HUDEP-2 (cell line): Measurements from ENCODE around the gene MRPL17.
A peak's percentile ranks its signal among the peaks of the same experiment; 100 is the strongest.

ENCODE experiments used
- DNase-seq, 76 experiments: peaks; one replicate each; lab custom pipeline; 2025; ENCODE audit not compliant: unreplicated experiment in 76 of 76; lab: John Stamatoyannopoulos, UW

The MRPL17 gene

GRCh38 chr11:6655020-6655789 lies 27.9 kb downstream of the MRPL17 start:
- DNase-seq = no peak

GRCh38 chr11:6654281-6655019 lies 28.7 kb downstream of the MRPL17 start:
- DNase-seq = no peak

- no peak for DNase-seq
Measured at GRCh38 chr11:6653656-6654055, 29.5 kb downstream of the MRPL17 start.

- DNase-seq = no peak
Measured at GRCh38 chr11:6653097-6653496, 30.0 kb downstream of the MRPL17 start.

GRCh38 chr11:6652182-6652581 lies 31.0 kb downstream of the MRPL17 start:
- no peak for DNase-seq

GRCh38 chr11:6650980-6651379 lies 32.2 kb downstream of the MRPL17 start:
- peak in 1 of 76 experiments; percentile 5 for DNase-seq

- DNase-seq = no peak
Measured at GRCh38 chr11:6650104-6650503, 33.0 kb downstream of the MRPL17 start.

- no peak for DNase-seq
Measured at GRCh38 chr11:6648501-6648900, 34.6 kb downstream of the MRPL17 start.

- DNase-seq = no peak
Measured at GRCh38 chr11:6647836-6648235, 35.3 kb downstream of the MRPL17 start.

GRCh38 chr11:6646918-6647679 lies 36.0 kb downstream of the MRPL17 start:
- DNase-seq = no peak

GRCh38 chr11:6646576-6646917 lies 36.6 kb downstream of the MRPL17 start:
- no peak for DNase-seq

GRCh38 chr11:6646071-6646470 lies 37.1 kb downstream of the MRPL17 start:
- DNase-seq = no peak

- no peak for DNase-seq
Measured at GRCh38 chr11:6642957-6643356, 40.2 kb downstream of the MRPL17 start.

GRCh38 chr11:6640985-6641701 lies 42.0 kb downstream of the MRPL17 start:
- no peak for DNase-seq

- DNase-seq = no peak
Measured at GRCh38 chr11:6640036-6640984, 42.8 kb downstream of the MRPL17 start.

GRCh38 chr11:6638429-6638828 lies 44.7 kb downstream of the MRPL17 start:
- peak in 3 of 76 experiments; percentile 3 to 6 (median 4) for DNase-seq

- no peak for DNase-seq
Measured at GRCh38 chr11:6637871-6638270, 45.3 kb downstream of the MRPL17 start.

GRCh38 chr11:6636480-6636879 lies 46.7 kb downstream of the MRPL17 start:
- DNase-seq = no peak

- no peak for DNase-seq
Measured at GRCh38 chr11:6635082-6635932, 47.8 kb downstream of the MRPL17 start.
